Esophagus muscularis mucosa (tissue), 4 donors: ENCODE data around the gene SYNRG. TPM values are rescaled to one million over a fixed set of nuclear protein-coding genes. Genes with fewer than 3 reads are reported as not detected.

Experiments used
- DNase-seq: peaks from one replicate; pipeline ENCODE4 v3.0.0-alpha.2; 2017; ENCODE audit errors: extremely low spot score
- H3K27ac ChIP-seq, 4 donors: fragments of 200-600 bp; sonication (generic); replicated peaks in 1 of 4; 1 replicate in 3 of 4; 2 replicates in 1 of 4; pipeline ENCODE4 v1.5.1; 2016 to 2019; ENCODE audit warnings: mild to moderate bottlenecking in 1 of 4
- H3K27me3 ChIP-seq, 4 donors: fragments of 200-600 bp; sonication (generic); one replicate each; pipeline versions ENCODE4 v1.5.1 to v1.6.0; 2016 to 2019
- H3K36me3 ChIP-seq, 4 donors: fragments of 200-600 bp; sonication (generic); one replicate each; pipeline ENCODE4 v1.5.1; 2016 to 2019
- H3K4me1 ChIP-seq, 4 donors: fragments of 200-600 bp; sonication (generic); one replicate each; pipeline ENCODE4 v1.5.1; 2016 to 2019
- H3K4me3 ChIP-seq, 4 donors: fragments of 200-600 bp; sonication (generic); 1 replicate in 2 of 4; 2 replicates in 2 of 4; pipeline ENCODE4 v1.5.1; 2016 to 2019; ENCODE audit warnings: mild to moderate bottlenecking in 4 of 4, moderate library complexity in 1 of 4
- H3K9me3 ChIP-seq, 4 donors: fragments of 200-600 bp; sonication (generic); 1 replicate in 3 of 4; 2 replicates in 1 of 4; pipeline ENCODE4 v1.5.1; 2016 to 2019
- CTCF ChIP-seq, 3 experiments: fragments of 200-600 bp in 2 of 3; fragments of 450-650 bp in 1 of 3; sonication (generic) in 2 of 3; IDR thresholded peaks; one replicate each; pipeline ENCODE4 v1.5.1; 2017 to 2019; ENCODE audit warnings: antibody characterized with exemption in 3 of 3, mild to moderate bottlenecking in 2 of 3, moderate library complexity in 1 of 3
- EP300 ChIP-seq: sonication (generic); formaldehyde crosslinking; IDR thresholded peaks from one replicate; pipeline ENCODE4 v1.6.1; 2017; ENCODE audit warnings: antibody characterized with exemption
- POLR2A ChIP-seq: fragments of 450-650 bp; IDR thresholded peaks from one replicate; pipeline ENCODE4 v1.6.1; 2017; ENCODE audit warnings: antibody characterized with exemption, moderate library complexity, mild to moderate bottlenecking, low read depth
- POLR2AphosphoS5 ChIP-seq, 2 donors: sonication (generic); formaldehyde crosslinking; IDR thresholded peaks; one replicate each; pipeline ENCODE4 v1.6.1; 2017; ENCODE audit warnings: antibody characterized with exemption in 2 of 2
- WGBS: methylation state at CpG from one replicate; pipeline ENCODE4 v1.1.5; 2018; 5-methylcytosine and 5-hydroxymethylcytosine counted together
- intact Hi-C: fragments of 100-400 bp; cut with DNase I; formaldehyde crosslinking; loops from one replicate; pipeline ENCODE4 v1.15.1; 2023
- total RNA-seq, 4 donors: library from RNA; depleted of rRNA; stranded (reverse); fragments of >200 nt; gene quantifications; one replicate each; pipeline versions ENCODE4 v1.1.0 to v1.2.1, GENCODE V29; 2016

Gene SYNRG
- total RNA-seq, 4 donors from 2014 or later = 11.9 to 19.5 (median 17.0) TPM

GRCh38 chr17:37564252-37564651 is 45.0 kb downstream of the SYNRG start:
- TF ChIP-seq EP300 (no peak), CTCF (IDR thresholded peaks at IDR 0.05) (no peak), POLR2A (no peak), POLR2AphosphoS5 (IDR thresholded peaks at IDR 0.05) (no peak)
- no peak for DNase-seq
- peaks cover 41 to 78% (median 70%) of the 10 kb centered on the region in 4 donors for H3K36me3 ChIP-seq
- no peaks in the 10 kb centered on the region for H3K4me1 ChIP-seq
- H3K27me3 ChIP-seq = no peaks in the 10 kb centered on the region
- no peak overlapping the region for H3K4me3 ChIP-seq
- WGBS = 91% methylated on average over 3 of the region's 3 CpGs
- no peaks in the 10 kb centered on the region for H3K9me3 ChIP-seq
- intact Hi-C loops = no loop called here
- no peak overlapping the region for H3K27ac ChIP-seq

GRCh38 chr17:37562016-37562745 is 47.0 kb downstream of the SYNRG start:
- 87% methylated on average over 5 of the region's 5 CpGs for WGBS

GRCh38 chr17:37558299-37558698 is 50.9 kb downstream of the SYNRG start:
- H3K4me3 ChIP-seq = no peak overlapping the region
- TF ChIP-seq POLR2A (no peak), EP300 (no peak), CTCF (IDR thresholded peaks at IDR 0.05) (no peak), POLR2AphosphoS5 (IDR thresholded peaks at IDR 0.05) (no peak)
- intact Hi-C loops = no loop called here
- H3K27ac ChIP-seq = no peak overlapping the region
- no peaks in the 10 kb centered on the region for H3K27me3 ChIP-seq
- H3K36me3 ChIP-seq = peaks cover 28 to 77% (median 58%) of the 10 kb centered on the region in 4 donors
- no peaks in the 10 kb centered on the region for H3K4me1 ChIP-seq
- no peak for DNase-seq
- no peaks in the 10 kb centered on the region for H3K9me3 ChIP-seq
- 90% methylated on average over 2 of the region's 2 CpGs for WGBS

More at GRCh38 chr17:37562016-37562745, 47.0 kb downstream of the SYNRG start:
- DNase-seq = no peak
- intact Hi-C loops = no loop called here
- H3K4me3 ChIP-seq = no peak overlapping the region
- TF ChIP-seq EP300 = no peak
- no peak for TF ChIP-seq POLR2AphosphoS5 (IDR thresholded peaks at IDR 0.05)
- no peak for TF ChIP-seq CTCF (IDR thresholded peaks at IDR 0.05)
- TF ChIP-seq POLR2A = no peak
- peaks cover 27 to 78% (median 70%) of the 10 kb centered on the region in 4 donors for H3K36me3 ChIP-seq
- H3K27me3 ChIP-seq = no peaks in the 10 kb centered on the region
- no peak overlapping the region for H3K27ac ChIP-seq
- no peaks in the 10 kb centered on the region for H3K4me1 ChIP-seq
- H3K9me3 ChIP-seq = no peaks in the 10 kb centered on the region

GRCh38 chr17:37557482-37557881 is 51.7 kb downstream of the SYNRG start:
- H3K9me3 ChIP-seq = no peaks in the 10 kb centered on the region
- H3K4me3 ChIP-seq = no peak overlapping the region
- no peak overlapping the region for H3K27ac ChIP-seq
- no peak for DNase-seq
- intact Hi-C loops = no loop called here
- peaks cover 35 to 83% (median 61%) of the 10 kb centered on the region in 4 donors for H3K36me3 ChIP-seq
- 95% methylated on average over 2 of the region's 2 CpGs for WGBS
- H3K4me1 ChIP-seq = no peaks in the 10 kb centered on the region
- no peaks in the 10 kb centered on the region for H3K27me3 ChIP-seq
- TF ChIP-seq POLR2AphosphoS5 (IDR thresholded peaks at IDR 0.05) (no peak), POLR2A (no peak)

- no peaks in the 10 kb centered on the region for H3K27me3 ChIP-seq
- H3K27ac ChIP-seq = no peak overlapping the region
- H3K36me3 ChIP-seq = peaks cover 22 to 66% (median 46%) of the 10 kb centered on the region in 4 donors
- no peak for DNase-seq
- H3K4me1 ChIP-seq = peaks cover 4 to 15% (median 8%) of the 10 kb centered on the region in 4 donors
- H3K9me3 ChIP-seq = no peaks in the 10 kb centered on the region
- H3K4me3 ChIP-seq = no peak overlapping the region
- TF ChIP-seq EP300 = no peak
- no peak for TF ChIP-seq CTCF (IDR thresholded peaks at IDR 0.05)
- 100% methylated on average over 2 of the region's 3 CpGs for WGBS
- intact Hi-C loops = no loop called here
Measured at GRCh38 chr17:37555386-37555785, 53.8 kb downstream of the SYNRG start.
